GM12891 (cell line): Measurements from ENCODE around the gene MAPT.

Experiments used
- PAX5 ChIP-seq: IDR thresholded peaks from 2 replicates; pipeline ENCODE4 v1.6.1; 2011; ENCODE audit warnings: low read length, moderate library complexity, mild to moderate bottlenecking; ENCODE audit not compliant: insufficient read depth, severe bottlenecking
- POLR2A ChIP-seq: IDR thresholded peaks from 2 replicates; pipeline ENCODE4 v1.6.1; 2011; ENCODE audit warnings: low read depth, low read length, control low read depth
- POLR2AphosphoS5 ChIP-seq: IDR thresholded peaks from 2 replicates; pipeline ENCODE4 v1.6.1; 2011; ENCODE audit warnings: low read depth, low read length, control low read depth
- POU2F2 ChIP-seq: IDR thresholded peaks from 2 replicates; pipeline ENCODE4 v1.6.1; 2011; ENCODE audit warnings: low read depth, mild to moderate bottlenecking, control low read depth, low read length, moderate library complexity
- SPI1 ChIP-seq: IDR thresholded peaks from 2 replicates; pipeline ENCODE4 v1.6.1; 2011; ENCODE audit warnings: low read depth, low read length, control low read depth
- TAF1 ChIP-seq: IDR thresholded peaks from 2 replicates; pipeline ENCODE4 v1.6.1; 2011; ENCODE audit warnings: low read depth, low read length, control low read depth

DNA sequence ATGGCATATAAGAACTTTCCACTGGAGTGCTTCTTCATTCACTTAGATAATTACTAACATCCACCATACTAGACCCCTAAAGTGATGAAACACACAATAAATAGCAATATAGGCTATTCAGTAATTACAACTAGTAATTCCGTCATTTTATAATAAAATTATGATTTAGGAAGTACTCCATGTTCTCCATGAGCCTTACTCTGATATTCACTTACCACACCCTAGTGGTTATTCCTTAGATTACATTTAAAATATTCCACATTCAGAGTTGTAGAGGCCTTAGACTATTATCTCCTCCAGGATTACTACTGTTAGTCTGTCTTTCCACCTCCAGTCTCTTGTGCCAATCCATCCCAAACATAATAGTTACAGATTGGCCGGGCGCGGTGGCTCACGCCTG, 167.1 kb downstream of the MAPT start:
- TF ChIP-seq POLR2A (no peak), TAF1 (no peak), SPI1 (no peak), POLR2AphosphoS5 (no peak), POU2F2 (no peak), PAX5 (no peak)
